ENCODE data around the gene ESRRB.

ESRRB gene

GRCh38 chr14:76375947-76376404 lies at the start of gene ESRRB:
Gene ESRRB, plus strand, starts transcription at chr14:76376137. Its CDS starts 265 bp downstream, at chr14:76376402.
- peak; percentile 32 for DNase-seq

- no peak for DNase-seq
Observed at GRCh38 chr14:76326918-76327689, 48.8 kb upstream of the ESRRB start.

GRCh38 chr14:76328457-76329137 lies 47.3 kb upstream of the ESRRB start:
- DNase-seq, result no peak

GRCh38 chr14:76329154-76329928 lies 46.6 kb upstream of the ESRRB start:
- no peak for DNase-seq

- no peak for DNase-seq
Observed at GRCh38 chr14:76329951-76330350, 46.0 kb upstream of the ESRRB start.

- no peak for DNase-seq
Observed at GRCh38 chr14:76330411-76331327, 45.3 kb upstream of the ESRRB start.

GRCh38 chr14:76331328-76332011 lies 44.5 kb upstream of the ESRRB start:
- no peak for DNase-seq

- DNase-seq, result no peak
Observed at GRCh38 chr14:76333664-76334063, 42.3 kb upstream of the ESRRB start.

- DNase-seq, result no peak
Observed at GRCh38 chr14:76334316-76334715, 41.6 kb upstream of the ESRRB start.

- DNase-seq, result no peak
Observed at GRCh38 chr14:76336876-76337275, 39.1 kb upstream of the ESRRB start.

GRCh38 chr14:76337635-76338545 lies 38.0 kb upstream of the ESRRB start:
- DNase-seq, result no peak

GRCh38 chr14:76339728-76340615 lies 36.0 kb upstream of the ESRRB start:
- DNase-seq, result no peak

- no peak for DNase-seq
Observed at GRCh38 chr14:76343386-76343785, 32.6 kb upstream of the ESRRB start.

- peak; percentile 35 for DNase-seq
Observed at GRCh38 chr14:76346391-76347160, 29.4 kb upstream of the ESRRB start.

- no peak for DNase-seq
Observed at GRCh38 chr14:76348898-76349297, 27.0 kb upstream of the ESRRB start.

- no peak for DNase-seq
Observed at GRCh38 chr14:76349993-76350392, 25.9 kb upstream of the ESRRB start.

GRCh38 chr14:76350671-76351070 lies 25.3 kb upstream of the ESRRB start:
- no peak for DNase-seq

GRCh38 chr14:76351941-76352340 lies 24.0 kb upstream of the ESRRB start:
- no peak for DNase-seq
